HL-60 (cell line): ENCODE results near the gene HK1.
"Not testable (repeated sequence)": the region's sequence is repeated elsewhere in the genome, so short reads cannot be mapped to it uniquely, and the experiment has no call there.

Experiments used
- GABPA ChIP-seq: IDR thresholded peaks from 2 replicates; pipeline ENCODE4 v1.6.1; 2012; ENCODE audit warnings: low read depth
- TF ChIP-seq, protein P1 (sequence below): IDR thresholded peaks from one replicate; pipeline ENCODE4 v1.5.1; 2011; ENCODE audit warnings: low read length, control low read depth, inconsistent platforms; ENCODE audit not compliant: insufficient read depth
- TF ChIP-seq, protein P2 (sequence below): IDR thresholded peaks from 2 replicates; pipeline ENCODE4 v1.6.1; 2012; ENCODE audit warnings: low read depth; ENCODE audit not compliant: insufficient replicate concordance

DNA sequence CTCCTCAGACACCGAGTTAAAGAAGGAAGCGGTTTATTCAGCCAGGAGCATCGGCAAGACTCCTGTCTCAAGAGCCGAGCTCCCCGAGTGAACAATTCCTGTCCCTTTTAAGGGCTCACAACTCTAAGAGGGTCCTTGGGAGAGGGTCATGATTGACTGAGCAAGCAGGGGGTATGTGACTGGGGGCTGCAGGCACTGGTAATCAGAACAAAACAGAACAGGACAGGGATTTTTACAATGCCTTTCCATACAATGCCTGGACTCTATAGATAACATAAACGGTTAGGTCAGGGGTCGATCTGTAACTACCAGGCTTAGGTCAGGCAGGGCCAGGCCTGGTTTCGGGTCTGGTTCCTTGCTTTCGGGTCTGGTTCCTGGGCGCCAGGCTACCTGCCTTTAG, 30.0 kb downstream of the HK1 start:
- TF ChIP-seq, protein P1, sequence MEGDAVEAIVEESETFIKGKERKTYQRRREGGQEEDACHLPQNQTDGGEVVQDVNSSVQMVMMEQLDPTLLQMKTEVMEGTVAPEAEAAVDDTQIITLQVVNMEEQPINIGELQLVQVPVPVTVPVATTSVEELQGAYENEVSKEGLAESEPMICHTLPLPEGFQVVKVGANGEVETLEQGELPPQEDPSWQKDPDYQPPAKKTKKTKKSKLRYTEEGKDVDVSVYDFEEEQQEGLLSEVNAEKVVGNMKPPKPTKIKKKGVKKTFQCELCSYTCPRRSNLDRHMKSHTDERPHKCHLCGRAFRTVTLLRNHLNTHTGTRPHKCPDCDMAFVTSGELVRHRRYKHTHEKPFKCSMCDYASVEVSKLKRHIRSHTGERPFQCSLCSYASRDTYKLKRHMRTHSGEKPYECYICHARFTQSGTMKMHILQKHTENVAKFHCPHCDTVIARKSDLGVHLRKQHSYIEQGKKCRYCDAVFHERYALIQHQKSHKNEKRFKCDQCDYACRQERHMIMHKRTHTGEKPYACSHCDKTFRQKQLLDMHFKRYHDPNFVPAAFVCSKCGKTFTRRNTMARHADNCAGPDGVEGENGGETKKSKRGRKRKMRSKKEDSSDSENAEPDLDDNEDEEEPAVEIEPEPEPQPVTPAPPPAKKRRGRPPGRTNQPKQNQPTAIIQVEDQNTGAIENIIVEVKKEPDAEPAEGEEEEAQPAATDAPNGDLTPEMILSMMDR, result not testable (repeated sequence)
- TF ChIP-seq GABPA, result not testable (repeated sequence)
- TF ChIP-seq, protein P2, sequence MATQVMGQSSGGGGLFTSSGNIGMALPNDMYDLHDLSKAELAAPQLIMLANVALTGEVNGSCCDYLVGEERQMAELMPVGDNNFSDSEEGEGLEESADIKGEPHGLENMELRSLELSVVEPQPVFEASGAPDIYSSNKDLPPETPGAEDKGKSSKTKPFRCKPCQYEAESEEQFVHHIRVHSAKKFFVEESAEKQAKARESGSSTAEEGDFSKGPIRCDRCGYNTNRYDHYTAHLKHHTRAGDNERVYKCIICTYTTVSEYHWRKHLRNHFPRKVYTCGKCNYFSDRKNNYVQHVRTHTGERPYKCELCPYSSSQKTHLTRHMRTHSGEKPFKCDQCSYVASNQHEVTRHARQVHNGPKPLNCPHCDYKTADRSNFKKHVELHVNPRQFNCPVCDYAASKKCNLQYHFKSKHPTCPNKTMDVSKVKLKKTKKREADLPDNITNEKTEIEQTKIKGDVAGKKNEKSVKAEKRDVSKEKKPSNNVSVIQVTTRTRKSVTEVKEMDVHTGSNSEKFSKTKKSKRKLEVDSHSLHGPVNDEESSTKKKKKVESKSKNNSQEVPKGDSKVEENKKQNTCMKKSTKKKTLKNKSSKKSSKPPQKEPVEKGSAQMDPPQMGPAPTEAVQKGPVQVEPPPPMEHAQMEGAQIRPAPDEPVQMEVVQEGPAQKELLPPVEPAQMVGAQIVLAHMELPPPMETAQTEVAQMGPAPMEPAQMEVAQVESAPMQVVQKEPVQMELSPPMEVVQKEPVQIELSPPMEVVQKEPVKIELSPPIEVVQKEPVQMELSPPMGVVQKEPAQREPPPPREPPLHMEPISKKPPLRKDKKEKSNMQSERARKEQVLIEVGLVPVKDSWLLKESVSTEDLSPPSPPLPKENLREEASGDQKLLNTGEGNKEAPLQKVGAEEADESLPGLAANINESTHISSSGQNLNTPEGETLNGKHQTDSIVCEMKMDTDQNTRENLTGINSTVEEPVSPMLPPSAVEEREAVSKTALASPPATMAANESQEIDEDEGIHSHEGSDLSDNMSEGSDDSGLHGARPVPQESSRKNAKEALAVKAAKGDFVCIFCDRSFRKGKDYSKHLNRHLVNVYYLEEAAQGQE, result not testable (repeated sequence)
